GM21381 (cell line): ENCODE data around the gene FANCC.

Source experiments
- ATAC-seq: cut with Tn5 transposase; IDR thresholded peaks from one replicate; pipeline ENCODE4 v1.9.1; 2021; ENCODE audit warnings: mild to moderate bottlenecking, moderate library complexity; ENCODE audit not compliant: unreplicated experiment

The FANCC gene

DNA sequence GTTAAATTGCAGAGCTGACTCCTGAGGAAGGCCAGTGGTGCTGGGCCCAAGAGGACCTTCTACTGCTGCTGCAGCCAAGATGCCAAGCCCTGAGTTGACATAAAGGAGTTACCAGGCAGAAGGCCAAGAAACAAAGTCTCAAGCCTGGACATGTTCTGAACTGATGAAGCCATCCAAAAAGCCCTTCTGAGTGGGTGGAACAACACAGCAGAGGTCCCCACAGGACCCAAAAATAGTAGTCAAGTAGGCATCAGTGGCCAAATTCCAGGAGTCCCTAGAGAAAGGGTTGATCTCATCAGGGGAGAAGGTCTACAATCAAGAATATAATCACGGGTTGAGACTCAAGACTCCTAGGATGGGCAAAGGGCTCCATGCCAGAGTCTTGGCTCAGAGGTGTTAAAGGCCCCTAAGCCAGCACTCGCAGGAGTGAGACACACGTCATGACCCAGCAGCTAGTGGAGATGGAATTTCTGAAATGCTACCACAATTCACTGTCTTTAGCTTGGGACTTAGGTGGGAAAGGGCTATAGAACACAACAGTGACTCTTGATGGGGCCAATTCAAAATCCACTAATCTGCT is 119.7 kb downstream of the FANCC start:
- no peak for ATAC-seq

DNA sequence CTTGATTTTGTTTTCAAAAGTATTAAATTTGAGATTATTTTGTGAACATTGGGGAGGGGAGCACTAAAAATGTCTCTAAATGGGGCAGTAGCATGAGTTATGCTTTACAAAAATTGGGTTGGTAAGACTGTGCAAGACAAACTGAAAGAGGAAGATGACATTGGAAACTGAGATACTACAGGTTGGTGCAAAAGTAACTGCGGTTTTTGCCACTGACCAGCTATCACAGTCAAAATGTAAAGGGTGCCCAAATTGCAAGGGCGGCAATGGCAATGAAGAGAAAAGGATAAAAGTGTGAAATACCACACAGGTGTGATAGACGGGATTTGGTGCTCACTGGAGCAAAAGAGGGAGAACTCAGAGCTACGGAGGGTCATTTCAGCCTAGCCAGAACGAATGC is 124.0 kb downstream of the FANCC start:
- ATAC-seq, result no peak

- no peak for ATAC-seq
Measured at GRCh38 chr9:95193067-95193466, 124.4 kb downstream of the FANCC start.

GRCh38 chr9:95192631-95193030 is 124.9 kb downstream of the FANCC start:
- ATAC-seq, result no peak

- no peak for ATAC-seq
Measured at GRCh38 chr9:95190413-95190812, 127.1 kb downstream of the FANCC start.

GRCh38 chr9:95189251-95190098 is 128.0 kb downstream of the FANCC start:
- ATAC-seq, result no peak

DNA sequence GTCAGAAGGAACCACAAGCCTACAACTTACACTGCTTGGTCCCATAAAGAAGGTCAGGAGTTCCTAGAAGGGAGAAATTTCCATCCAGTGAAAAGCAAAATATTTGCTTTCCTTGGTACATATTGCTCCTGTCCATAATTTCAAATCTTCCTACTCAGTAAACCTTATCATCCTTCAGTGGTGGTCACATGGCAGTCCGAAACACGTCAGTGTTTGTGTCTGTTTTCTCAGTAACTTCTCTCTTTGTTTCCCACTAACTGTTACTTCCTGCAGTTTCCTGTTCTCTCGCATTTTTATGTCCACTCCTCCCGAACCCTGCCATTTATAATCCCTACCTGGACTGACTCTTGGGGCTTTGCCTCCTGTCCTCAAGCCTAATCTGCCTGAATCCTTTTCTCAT is 129.1 kb downstream of the FANCC start:
- no peak for ATAC-seq

DNA sequence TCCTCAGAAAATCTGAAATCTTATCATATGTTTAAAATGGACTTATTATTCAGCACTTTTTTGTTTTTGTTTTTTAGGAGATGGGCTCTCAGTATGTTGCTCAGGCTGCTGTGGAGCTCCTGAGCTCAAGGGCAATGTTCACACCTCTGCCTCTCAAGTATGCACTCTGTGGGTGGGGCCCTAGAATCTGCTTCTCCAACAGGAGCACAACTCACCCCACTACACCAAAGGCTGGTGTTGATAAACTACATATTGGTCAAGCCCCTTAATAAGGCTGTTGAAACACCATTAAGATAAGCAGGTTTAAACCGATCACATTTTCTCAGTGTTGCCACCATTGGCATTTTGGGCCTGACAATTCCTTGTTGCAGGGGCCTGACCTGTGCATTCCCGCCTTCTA is 131.6 kb downstream of the FANCC start:
- ATAC-seq, result no peak

- no peak for ATAC-seq
Measured at GRCh38 chr9:95182854-95183563, 134.5 kb downstream of the FANCC start.

DNA sequence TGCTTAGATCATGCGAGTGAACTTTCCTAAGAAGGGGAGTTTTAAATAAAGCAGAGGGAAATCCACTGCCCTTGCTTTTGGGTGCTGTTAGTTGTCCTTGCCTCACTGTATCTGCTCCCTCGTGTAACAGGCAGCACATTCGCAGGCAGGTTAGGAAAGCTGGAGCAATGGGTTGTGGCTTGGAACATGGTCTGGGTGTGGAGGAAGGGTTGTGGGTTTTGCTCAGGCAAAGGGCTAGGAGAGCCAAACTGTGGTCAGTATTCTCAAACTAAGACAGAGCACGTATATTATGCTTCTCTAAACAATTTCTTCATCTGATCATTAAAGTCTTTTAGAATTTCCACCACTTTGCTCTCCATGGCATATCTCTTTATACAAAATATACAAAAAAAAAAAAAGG is 135.7 kb downstream of the FANCC start:
- no peak for ATAC-seq

GRCh38 chr9:95181226-95181818 is 136.2 kb downstream of the FANCC start:
- ATAC-seq, result no peak

DNA sequence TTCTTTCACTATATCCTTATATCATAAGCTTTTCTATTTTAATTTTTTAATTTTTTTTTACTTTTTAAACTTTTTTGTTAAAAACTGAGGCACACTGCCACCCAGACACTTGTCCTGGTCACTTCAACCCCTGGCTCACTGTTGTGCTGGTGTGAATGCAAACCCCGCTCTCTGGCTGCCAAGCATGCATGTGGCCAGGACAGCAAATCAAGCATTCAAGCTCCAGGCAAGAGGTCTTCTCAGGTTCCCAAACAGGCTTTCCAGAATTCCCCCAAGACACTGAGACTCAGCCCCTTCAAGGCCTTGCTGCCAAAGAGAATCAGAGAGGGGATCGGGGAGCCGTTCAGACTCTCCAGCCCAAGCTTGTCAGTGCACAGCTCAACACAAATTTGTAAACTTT is 139.9 kb downstream of the FANCC start:
- ATAC-seq, result no peak

DNA sequence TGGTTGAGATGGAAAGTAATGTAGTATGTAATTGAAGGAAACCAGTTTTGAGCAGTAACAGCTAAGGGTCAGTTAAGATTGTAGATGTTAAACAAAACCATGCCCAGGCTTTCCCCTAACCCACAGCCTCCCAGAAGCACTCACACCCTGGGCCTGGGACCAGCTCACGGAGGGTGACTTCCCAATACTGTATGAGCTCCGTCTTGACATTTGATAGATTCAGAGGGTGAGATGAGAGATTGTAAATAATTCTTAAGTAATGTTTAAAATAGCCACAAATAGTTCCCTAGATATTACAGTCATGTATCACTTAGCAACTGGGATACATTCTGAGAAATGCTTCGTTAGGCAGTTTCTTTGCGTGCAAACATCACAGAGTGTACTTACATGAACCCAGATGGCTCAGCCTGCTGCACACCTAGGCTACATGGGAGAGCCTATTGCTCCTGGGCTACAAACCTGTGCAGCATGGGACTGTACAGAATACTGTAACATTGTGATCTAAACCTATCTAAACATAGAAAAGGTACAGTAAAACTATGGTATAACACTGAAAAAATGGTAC is 140.7 kb downstream of the FANCC start:
- ATAC-seq, result no peak

DNA sequence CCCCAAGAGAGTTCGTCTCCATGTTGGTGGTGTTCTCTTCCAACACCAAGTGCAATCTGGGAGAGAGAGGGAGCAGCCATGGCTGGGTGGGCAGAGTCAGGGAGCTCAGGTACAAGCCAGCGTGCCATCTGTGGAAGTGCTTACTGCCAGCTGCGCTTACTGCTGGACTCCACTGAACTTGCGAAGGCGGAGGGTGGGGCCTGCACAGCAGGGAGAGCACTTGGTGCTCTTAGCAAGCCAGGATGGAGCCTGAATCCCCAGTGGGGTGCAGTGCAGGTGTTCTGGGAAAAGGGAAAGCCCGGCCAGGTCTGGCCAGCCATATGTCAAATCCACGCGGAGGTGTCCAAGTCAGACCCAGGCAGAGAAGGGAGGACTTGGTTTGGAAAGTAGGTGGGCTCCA is 142.0 kb downstream of the FANCC start:
- no peak for ATAC-seq

DNA sequence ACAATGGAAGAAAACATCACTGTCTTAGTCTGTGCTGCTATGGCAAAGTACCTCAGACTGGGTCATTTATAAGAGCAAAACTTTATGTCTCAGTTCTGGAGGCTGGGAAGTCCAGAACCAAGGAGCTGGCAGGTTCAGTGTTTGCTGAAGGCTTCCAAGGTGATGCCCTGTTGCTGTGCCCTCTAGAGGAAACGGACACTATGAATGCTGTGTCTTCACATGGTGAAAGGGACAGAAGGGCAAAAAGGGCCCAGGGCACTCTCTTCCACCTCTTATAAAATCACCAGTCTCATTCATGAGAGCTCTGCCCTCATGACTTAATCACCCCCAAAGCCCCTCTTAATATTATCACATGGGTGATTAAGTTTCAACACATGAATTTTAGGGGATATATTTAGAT is 143.5 kb downstream of the FANCC start:
- no peak for ATAC-seq

DNA sequence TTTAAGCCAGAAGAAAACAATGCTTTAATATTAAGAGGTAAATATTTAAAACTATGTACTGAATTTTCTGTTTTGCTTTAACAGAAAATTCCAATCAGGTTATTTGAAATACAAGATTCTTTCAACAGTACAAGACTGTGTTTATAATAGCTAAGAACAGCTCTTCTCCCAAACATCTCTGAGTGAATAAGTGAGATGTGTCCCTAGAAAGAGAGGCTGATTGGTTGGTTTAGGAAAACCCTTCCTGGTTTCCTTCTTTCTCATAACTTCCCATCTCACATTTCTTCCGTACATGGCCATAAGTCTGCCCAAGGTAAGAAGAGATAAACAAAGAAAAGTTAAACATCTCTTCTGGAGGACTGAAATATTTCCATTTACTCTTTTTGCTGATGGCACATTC is 145.9 kb downstream of the FANCC start:
- no peak for ATAC-seq

GRCh38 chr9:95171001-95171400 is 146.5 kb downstream of the FANCC start:
- peak; percentile 54 for ATAC-seq

DNA sequence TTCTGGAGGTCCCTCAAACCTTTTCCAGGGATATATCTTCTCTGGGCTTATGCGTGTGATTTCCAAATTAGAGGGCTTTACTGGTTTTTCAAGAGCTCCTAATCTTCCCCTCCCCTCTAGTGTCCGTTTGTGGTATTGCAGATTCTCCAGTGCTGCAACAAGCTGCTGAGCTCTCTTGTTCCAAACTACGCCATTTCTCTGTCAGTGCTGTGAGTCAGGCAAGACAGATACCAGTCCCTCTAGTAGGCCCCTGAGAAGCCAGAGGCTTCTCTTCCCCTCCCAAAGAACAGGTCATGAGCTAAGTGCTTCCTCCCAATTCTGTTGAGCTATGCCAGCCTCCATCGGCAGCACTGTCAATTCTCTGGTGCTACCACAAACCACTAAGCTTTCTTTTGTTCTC is 149.5 kb downstream of the FANCC start:
- no peak for ATAC-seq

DNA sequence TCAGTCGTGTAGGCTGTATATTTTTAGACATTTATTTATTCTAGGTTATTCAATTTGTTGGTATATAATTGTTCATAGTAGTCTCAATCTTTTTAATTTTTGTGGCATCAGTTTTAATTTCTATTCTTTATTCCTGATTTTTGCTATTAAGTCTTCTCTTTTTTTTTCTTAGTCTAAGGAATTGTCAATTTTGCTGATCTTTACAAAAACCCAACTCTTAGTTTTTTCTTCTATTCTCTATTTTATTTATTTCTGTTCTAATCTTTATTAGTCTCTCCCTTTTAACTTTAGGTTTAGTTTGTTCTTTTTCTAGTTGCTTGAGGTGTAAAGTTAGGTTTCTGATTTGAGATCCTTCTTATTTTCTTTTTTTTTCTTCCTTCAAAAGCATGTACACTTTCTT is 152.5 kb downstream of the FANCC start:
- no peak for ATAC-seq

- ATAC-seq, result peak; percentile 86
Measured at GRCh38 chr9:95157481-95158151, 159.9 kb downstream of the FANCC start.

DNA sequence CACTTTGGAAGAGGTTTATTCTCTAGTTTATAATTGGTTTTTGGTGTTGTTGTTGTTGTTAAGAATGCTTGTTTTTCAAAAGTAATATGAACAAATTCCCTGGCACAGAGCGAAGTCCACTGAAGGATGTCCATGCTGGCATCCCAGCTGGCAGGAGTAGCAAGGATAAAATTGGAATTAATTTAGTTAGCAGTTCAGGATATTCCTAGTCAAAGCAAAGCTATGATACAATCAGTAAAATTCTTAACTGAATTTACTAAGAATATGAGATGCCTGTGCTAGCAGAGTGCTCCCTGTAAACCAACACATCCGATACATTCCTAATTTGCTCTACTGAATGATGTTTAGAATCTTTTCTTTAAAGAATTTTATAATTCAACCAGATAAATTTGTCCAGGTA is 161.4 kb downstream of the FANCC start:
- no peak for ATAC-seq
